EL (cell line): ENCODE data around the gene PARM1.
"Not testable (repeated sequence)": the region's sequence is repeated elsewhere in the genome, so short reads cannot be mapped to it uniquely, and the experiment has no call there.

Experiments used
- DNase-seq: peaks from one replicate; pipeline ENCODE4 v3.0.0-alpha.2; 2016

Gene PARM1

DNA sequence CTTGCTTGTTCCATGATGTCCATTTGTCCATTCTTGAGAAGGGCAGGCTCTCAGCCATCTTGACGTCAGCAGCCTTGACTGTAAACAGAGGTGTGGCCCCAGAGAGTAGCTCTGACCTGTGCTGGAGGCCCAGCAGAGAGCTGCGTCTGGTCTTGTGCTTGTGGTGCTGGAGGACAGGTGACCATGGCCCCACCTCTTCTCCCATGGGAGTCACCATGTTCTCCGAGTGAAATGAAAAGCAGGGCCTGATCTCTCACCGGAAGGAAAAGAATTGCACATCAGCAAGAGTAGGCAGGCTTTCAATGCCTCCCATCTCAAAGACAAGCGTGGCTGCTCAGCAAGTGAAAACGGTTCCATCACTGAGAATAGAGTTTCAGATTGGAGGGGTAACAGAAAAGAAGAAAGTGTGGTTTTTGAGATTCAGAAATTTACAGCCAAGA, 11.5 kb downstream of the PARM1 start:
- no peak for DNase-seq

DNA sequence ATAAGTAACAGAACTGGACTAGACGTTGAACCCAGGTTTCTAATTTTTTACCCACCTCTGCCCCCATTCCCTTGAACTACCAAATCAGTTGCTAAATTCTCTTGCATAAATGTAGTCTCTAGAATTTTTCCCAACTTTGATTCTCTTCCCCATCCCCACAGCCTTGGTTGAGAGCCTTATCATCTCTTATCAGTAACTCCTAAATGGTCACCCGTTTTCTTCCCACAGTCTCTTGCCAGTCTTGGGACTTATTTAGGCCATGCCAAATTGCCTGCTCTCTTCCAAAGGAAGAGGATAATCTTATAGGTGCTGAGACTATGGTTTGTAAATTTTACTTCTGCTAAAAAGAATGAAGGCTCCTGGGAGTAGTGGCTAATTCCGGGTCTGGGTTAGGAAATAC, 13.3 kb downstream of the PARM1 start:
- no peak for DNase-seq

DNA sequence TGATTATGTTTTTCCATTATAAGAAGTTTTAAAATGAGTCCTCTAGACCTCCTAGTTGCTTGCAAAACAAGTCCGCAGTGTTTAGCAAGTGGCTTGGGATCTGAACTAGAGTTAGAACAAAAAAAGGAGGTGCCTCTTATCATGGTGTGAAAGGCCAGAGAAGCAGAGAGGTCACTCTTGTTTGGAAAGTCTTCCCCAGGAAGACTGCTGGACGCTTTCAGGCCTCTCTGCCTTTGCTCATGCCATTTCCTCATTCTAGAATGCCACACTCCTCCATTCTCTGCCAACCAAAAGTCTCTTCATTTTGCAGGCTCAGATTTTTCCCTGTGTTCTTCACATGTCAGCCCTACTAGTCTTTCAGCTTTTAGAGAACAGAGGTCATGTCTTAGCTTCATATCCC, 14.9 kb downstream of the PARM1 start:
- no peak for DNase-seq

DNA sequence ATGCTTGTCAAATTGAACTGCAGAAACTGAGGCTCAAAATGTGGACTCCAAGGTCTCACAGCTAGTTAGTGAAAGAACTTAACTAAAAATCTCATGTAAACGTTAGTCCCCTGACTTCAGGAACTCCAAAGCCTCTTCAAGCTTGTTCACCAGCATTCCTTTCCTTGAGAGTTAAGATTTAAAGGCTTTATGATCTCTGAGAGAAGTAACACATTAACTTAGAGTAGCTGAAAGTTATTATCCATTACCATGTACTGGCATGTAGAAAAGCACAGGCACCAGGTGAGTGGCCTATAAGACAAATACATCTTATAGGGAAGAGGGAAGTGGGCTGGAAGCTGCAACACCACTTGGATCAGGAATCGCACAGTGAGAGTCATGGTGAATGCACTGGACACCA, 15.3 kb downstream of the PARM1 start:
- DNase-seq: no peak

DNA sequence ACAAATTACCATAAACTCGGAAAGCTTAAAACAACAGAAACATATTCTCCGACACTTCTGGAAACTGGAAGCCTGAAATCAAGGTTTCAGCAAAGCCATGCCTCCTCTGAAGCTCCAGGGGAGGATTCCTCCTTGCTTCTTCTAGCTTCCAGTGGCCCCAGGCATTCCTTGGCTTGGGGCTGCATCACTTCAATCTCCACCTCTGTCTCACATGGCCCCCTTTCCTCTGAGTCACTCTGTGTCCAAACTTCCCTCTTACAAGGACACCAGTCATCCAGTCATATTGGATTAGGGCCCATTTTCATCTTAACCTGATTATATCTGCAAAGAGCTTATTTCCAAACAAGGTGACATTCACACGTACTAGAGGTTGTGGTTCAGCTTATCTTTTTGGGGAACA, 17.3 kb downstream of the PARM1 start:
- no peak for DNase-seq

DNA sequence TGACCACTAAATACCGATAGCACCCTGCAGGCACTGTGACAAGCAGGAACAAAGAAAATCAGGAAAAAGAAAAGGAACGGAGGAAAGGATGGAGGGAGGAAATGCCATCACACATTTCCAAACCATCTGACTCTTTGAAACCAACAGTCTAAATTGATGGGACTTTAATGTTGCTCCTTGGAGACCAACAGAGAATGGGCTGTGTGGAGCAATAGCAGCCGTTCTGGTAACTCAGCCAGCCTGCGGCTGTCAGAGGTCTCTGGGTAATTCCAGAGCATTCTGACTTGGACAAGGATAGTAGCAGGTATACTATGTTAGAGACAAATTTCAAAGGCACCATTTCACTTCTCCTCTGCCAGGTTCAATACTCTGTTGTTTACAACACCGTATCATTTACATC, 18.0 kb downstream of the PARM1 start:
- no peak for DNase-seq

DNA sequence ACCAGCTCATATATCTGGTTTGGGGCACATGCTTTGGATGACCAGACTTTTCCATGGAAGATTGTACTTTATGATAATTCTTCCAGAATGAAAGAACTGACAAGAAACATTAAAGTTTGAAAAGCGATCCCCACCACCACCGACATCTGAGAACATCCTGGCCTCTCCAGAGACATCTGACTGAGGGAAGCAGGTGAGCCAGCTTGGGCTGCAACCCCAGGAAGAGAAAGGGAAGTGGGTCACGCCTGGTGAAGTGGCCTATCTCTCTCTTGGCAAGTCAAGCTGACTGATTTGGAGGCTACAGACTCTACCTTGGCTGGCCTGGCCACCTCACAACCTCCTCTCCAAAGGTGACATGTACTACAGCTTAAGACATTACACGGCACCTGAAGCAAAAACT, 20.7 kb downstream of the PARM1 start:
- DNase-seq: no peak

DNA sequence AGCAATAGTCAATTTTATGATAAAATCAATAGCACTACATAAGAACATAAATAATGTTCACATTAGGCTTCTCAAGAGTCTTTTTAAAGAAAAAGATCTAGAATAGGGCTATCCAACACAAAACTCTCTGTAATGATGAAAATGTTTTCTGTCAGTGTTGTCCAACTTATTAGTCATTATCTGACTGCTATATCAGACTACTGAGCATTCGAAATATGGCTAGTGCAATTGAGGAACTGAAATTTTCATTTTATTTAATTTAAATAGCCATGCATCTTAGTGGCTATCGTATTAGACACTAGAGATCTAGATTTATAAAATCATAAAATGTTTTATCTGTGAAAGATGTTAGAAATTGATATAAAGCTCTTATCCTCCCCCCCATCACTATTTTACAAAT, 26.0 kb downstream of the PARM1 start:
- no peak for DNase-seq

DNA sequence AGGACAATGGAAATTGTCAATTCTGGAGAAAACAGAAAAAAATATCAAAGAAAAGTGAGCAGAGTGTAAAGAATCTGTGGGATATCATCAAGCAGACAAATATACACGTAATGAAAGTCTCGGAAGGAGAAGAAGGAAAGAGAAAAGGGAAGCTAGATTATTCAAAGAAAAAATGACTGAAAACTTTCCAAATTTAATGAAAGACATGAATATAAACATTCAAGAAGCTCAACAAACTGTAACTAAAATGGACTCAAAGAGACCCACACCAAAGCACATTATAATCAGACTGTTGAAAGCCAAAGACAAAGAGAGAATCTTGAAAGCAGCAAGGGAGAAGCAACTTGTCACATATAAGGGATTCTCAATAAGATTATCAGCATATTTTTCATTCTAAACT, 28.3 kb downstream of the PARM1 start:
- no peak for DNase-seq

DNA sequence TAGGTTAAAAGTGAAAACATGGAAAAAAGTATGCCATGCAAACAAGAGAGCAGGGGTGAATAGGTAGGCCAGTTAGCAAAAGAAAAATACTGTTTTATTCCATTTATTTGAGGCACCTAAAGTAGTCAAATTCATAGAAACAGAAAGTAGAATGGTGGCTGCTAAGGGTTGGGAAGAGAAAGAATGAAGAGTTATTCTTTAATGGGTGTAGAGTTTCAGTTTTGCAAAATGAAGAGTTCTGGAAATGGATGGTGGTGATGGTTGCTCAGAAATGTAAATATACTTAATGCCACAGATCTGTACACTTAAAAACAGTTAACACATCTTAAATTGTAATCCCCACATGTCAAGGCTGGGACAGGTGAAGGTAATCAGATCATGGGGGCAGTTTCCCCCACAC, 29.7 kb downstream of the PARM1 start:
- DNase-seq: no peak

DNA sequence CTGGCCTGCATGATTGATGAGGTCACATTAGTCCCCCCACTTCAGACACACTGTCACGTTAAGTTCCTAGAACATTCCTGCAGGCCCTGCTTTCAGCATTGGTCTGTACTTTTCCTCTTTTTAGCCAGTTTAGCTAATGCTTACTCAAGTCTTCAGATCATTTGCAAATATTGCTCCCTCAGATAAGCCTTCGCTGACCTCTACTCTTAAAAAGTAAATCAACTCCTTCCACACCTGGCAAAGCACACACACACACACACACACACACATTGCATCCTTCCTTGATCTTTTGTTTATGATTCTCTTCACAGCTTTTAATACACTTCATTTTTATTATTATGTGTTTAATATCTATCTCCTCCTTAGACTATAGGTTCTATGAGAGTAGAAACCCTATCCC, 31.4 kb downstream of the PARM1 start:
- DNase-seq: no peak

DNA sequence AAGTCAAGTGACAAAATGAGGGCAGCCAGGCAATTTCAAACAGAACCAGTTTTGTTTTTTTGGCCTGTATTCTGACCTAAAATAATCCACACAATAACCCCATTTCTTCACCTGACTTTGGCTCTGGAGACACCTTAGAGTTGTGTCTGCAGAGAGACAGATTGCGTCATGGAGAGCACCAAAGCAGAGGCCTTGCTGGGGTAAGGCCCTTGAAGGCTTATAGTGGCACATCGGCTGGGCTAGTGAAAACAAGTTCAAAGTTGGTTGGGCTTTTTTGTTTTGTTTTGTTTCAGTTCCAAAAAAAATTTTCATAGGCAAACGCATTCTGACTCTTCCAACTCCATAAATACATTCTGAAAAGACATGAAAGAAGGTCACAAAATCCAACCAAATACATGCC, 34.4 kb downstream of the PARM1 start:
- no peak for DNase-seq

DNA sequence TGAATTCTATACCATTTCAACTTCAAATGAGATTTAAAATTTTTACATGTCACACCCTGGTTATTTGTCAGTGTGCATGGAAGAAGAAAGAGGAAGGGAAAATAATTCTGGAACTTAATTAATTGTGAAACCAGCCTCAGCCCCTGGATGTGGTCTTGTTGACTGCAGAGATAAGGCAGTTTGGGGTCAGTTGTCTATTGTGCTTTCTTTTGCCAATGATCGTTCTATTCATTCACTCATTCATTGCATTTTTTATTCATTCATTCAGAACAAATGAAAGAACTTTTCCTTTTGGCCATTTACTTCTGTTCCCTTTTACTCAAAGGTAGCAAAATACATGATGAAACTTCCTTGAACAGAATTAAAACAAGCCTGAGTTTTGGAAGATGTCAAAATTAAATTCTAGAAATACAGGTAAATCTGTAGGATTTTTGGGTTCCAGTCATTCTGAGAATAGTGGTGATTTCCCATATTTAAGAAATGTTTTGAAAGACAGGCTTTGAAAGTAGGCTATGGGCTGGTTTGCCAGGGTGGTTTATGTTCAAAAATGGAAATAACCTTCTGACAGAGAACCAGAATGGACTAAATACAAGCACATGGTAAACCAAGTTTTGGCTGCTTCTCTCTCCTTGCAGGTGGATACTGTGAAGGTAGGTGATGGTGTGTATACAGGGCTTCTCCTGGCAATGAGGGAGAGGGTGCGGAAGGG, 35.7 kb downstream of the PARM1 start:
- no peak for DNase-seq

DNA sequence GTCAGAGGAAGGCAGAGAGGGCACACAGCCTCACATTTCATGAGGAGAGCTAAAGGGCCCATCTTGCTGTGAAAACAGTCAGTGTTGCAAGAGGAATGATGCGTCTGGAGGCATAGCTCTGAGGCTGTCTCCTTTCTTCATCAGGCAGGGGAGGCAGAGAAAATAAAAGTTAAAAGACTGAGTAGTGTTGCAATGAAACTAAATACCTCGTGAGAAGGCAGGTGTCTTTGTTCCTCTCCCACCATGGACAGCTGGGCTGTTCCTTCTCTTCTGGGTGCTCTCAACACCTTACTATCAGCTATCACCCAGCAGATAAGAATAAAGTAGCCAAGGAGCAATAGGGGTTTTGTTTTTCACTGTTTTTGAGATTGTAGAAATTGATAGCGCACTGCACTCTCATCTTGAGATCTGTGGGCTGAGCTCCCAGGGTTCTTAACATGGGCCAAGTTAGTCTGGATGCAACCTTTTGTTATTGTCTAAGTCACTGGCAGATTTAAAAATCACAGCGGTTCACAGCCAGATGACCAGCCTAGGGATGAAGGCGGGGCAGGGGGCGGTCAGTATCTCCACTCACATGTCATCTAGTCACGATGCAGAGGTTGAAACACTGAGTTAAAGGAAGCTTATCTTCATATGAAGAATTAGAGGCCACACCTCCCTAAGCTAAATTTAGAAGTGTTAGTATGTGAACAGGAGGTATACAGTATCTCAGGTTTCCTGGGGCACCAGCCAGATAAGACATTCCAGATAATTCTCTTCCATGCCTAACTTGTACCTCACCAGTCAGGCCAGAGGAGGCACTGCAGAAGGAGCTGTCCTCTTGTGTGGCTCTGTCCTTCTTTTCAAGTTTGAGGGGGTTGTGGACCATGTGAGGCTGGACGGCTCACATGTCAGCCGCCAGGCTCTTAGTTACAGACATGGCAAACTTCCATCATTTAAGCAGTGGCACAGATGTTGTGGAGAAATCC, 36.9 kb downstream of the PARM1 start:
- no peak for DNase-seq

DNA sequence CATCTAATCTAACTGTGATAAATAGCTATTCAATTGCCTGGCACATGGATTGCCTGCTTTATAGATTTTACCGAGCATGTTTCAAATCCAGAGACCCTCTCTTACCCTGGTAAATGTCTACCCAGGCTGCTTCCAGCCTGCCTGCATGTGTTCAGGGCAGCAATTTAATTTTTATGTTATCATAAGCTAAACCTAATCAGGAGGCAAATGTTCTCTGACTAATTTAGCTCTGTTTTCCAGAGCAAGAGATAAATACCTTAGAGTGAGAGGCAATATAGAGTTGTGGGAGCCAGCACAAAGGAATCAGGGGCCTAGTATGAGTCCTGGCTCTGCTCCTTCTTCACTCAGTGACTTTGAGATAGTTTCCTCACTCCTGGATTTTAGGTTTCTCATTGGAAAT, 37.7 kb downstream of the PARM1 start:
- no peak for DNase-seq

DNA sequence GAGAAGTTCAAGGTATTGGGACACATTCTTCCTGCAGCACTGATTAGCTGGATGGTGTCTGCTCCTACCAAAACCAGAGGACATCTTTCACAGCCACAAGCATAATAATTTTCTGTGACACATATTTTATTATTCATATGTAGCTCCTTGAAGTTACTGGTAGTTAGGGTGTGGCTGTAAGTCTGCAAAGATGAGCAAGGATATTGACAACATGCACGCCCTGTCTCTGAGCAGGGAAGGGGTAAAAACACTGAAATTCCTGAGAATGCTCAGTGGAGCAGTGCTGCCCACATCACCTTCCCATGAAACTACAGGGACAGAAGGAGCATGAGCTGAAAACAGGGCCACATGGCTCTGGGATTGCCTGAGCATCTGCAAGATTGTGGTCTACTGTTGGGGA, 38.9 kb downstream of the PARM1 start:
- no peak for DNase-seq

DNA sequence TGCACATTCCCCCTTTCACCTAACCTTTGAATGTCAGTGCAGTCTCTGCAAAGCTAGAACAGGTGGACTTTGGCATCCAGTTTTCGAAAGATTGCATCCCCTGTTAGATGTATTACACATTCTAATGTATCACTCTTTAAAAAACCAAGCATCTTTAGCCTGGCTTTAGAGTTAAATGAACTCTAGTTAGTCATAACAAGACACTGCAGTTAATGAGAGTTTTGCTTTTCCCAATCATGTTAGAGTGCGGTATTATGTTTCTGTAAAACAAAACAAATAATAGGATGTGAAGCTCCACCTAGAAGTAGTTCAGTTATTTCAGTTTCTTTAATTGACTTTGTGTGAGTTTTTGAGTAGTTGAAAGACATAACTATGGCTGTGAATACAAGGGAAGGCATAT, 42.2 kb downstream of the PARM1 start:
- no peak for DNase-seq

DNA sequence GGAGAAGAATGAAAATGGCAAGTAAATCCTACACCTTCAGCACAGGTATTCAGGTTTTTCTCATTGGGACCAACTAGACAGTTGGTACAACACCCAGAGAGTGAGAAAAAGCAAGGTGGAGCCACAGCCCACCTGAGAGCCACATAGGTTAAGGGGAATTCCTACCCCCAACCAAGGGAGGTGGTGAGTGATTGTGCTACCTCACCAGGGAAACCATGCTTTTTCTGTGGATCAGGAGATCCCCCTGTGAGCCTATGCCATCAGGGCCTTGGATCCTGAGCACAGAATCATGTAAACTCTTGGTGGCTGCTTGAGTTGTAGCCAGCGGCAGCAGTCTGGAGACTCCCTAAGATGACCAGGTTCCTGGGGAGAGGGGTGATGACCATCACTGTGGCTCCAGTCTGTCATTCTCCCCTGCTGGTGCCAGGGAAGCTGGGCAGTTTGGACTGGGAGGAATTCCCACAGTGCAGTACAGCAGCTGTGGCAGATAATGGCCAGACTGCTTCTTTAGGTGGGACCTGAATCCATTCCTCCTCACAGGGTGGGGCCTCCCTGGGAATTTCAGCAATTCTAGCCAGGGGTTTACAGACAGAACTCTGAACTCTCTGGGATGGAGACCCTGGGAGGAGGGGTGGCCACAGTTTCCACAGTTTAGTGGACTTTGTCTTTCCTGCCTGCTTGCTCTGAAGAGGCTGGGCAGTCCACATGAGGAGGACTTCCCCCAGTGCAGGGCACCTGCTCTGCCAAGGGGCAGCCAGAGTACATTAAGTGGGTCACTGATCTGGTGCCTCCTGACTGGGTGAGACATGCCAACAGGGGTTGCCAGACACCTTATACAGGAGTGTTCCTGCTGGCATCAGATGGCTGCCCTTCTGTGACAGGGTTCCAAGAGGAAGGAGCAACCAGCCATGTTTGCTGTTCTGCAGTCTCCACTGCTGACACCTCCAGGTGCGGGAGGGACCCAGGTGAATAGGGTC, 43.2 kb downstream of the PARM1 start:
- DNase-seq: no peak

DNA sequence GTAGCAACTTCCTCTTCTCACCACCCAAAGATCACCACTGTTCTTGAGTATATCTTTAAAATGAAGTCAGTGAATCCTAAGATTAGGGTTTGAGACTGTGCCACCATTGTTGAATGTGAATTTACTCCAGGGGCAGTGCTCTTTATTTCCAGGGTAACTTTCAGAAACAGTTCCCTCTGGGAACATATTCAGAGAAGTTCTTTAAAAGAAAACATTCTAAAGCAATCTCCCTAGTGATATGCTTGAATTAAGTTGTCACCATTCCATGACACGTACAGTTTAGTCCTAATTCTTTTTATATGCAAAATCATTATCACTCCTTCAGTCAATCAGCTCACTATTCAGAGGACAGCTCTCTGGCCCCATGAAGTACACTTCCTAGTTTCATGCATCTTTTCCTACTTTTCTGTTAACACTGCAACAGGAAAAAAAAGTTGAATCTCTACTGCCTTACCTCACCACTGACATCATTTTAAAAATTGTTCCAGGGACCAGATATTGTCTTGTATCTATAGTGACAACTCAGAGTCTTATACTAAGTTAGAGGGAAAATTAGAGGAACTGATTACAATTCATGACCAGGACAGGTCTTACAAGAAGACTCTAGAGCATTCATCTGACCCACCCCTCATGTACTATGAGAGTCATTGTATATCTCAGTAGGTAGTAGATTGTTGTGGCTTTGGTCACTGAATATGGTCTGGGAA, 49.8 kb downstream of the PARM1 start:
- no peak for DNase-seq

DNA sequence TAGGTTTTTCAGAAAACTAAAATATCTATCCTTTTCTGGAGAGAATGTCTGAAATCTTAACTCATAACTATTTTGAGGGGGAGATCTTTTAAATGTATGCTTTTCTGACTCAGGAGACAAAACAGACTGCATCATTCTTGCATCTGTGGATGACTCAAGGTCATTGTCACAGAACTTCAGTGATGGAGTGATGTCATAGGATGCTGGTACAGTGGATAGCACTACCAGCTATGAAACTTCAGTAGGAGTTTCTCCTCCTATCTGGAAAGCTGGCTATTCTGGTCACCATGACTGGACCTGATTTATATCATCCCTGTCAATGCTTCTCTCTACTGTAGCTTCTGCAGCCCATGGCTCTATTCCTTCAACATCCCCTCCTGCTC, 50.3 kb downstream of the PARM1 start:
- DNase-seq: no peak

DNA sequence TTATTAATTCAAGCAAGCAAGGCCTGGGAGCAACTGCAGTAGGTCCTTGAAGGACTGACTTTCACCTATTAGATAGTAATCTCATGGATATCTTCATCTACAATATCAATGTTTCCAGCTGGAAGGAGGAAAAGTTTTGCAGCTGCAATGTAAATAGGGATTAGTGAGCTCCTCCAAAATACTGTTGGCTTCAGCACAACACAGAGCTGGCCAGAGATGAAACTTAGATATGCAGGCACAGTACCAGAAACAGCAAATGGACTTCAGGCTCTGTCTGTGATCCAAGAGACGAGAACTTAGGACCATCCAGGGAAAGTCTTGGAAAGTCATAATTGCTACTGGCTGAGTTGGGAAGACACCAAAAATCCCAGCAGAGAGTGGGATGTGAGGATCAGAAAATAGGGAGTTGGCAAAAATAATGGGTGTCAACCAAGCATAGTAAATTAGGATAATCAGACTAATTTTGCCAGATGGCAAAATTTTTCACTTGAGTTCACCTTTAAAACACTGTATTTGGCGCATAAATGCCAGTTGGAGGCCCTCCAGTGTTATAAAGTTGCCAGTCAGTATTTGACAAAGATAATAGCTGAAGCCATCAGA, 57.5 kb downstream of the PARM1 start:
- no peak for DNase-seq

DNA sequence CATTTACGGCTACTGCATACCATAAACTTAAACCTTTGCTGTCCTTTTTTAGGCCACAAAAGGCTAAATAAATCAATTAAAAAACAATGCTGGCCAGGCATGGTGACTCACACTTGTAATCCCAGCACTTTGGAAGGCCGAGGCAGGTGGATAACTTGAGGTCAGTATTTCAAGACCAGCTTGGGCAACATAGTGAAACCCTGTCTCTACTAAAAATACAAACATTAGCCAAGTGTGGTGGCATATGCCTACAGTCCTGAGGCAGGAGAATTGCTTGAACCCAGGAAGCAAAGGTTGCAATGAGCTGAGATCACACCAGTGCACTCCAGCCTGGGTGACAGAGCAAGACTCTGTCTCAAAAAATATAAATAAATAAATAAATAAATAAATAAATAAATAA, 61.5 kb downstream of the PARM1 start:
- not testable (repeated sequence) for DNase-seq
